Tibial nerve (tissue), 4 donors: ENCODE results near the gene PTK6. TPM values are rescaled to one million over a fixed set of nuclear protein-coding genes. Genes with fewer than 3 reads are reported as not detected.

ENCODE experiments used
- DNase-seq, 2 donors: peaks; one replicate each; pipeline ENCODE4 v3.0.0-alpha.2; 2019; ENCODE audit warnings: low spot score in 2 of 2
- H3K27ac ChIP-seq, 4 donors: fragments of 200-600 bp; sonication (generic) in 3 of 4; one replicate each; pipeline ENCODE4 v1.5.1; 2017 to 2019; ENCODE audit warnings: mild to moderate bottlenecking in 1 of 4
- H3K27me3 ChIP-seq, 2 donors: fragments of 200-600 bp; sonication (generic) in 1 of 2; one replicate each; pipeline versions ENCODE4 v1.5.1 to v1.6.0; 2017 to 2019
- H3K36me3 ChIP-seq, 3 donors: fragments of 200-600 bp; sonication (generic); one replicate each; pipeline ENCODE4 v1.5.1; 2018 to 2019
- H3K4me1 ChIP-seq, 4 donors: fragments of 200-600 bp; sonication (generic) in 3 of 4; one replicate each; pipeline ENCODE4 v1.5.1; 2017 to 2019
- H3K4me3 ChIP-seq, 4 donors: fragments of 200-600 bp; sonication (generic) in 3 of 4; one replicate each; pipeline ENCODE4 v1.5.1; 2017 to 2019; ENCODE audit warnings: mild to moderate bottlenecking in 1 of 4, moderate library complexity in 1 of 4
- H3K9me3 ChIP-seq, 4 donors: fragments of 200-600 bp; sonication (generic) in 3 of 4; one replicate each; pipeline ENCODE4 v1.5.1; 2017 to 2019
- CTCF ChIP-seq, 5 experiments: fragments of 200-600 bp in 3 of 5; fragments of 450-650 bp in 2 of 5; sonication (generic) in 3 of 5; IDR thresholded peaks; one replicate each; pipeline ENCODE4 v1.5.1; 2016 to 2019; ENCODE audit warnings: antibody characterized with exemption in 5 of 5, mild to moderate bottlenecking in 3 of 5, moderate library complexity in 2 of 5
- EP300 ChIP-seq, 2 donors: sonication (generic); formaldehyde crosslinking; IDR thresholded peaks; one replicate each; pipeline ENCODE4 v1.6.1; 2017; ENCODE audit warnings: antibody characterized with exemption in 2 of 2, mild to moderate bottlenecking in 1 of 2
- POLR2A ChIP-seq, 2 donors: fragments of 450-650 bp; IDR thresholded peaks; one replicate each; pipeline ENCODE4 v1.6.1; 2017; ENCODE audit warnings: antibody characterized with exemption in 2 of 2, mild to moderate bottlenecking in 2 of 2, moderate library complexity in 2 of 2
- WGBS, 2 donors: methylation state at CpG; one replicate each; pipeline ENCODE4 v1.1.5; 2018; 5-methylcytosine and 5-hydroxymethylcytosine counted together
- total RNA-seq, 4 donors: library from RNA; depleted of rRNA; stranded (reverse); fragments of >200 nt; gene quantifications; one replicate each; pipeline ENCODE4 v1.1.0, GENCODE V29; 2016

The PTK6 gene
- total RNA-seq, 4 donors from 2014 or later, result 0.21 to 0.90 TPM; not detected in 2

GRCh38 chr20:63566395-63567135 is 29.4 kb upstream of the PTK6 start:
- DNase-seq, result no peak
- no peaks in the 10 kb centered on the region for H3K9me3 ChIP-seq
- 90 to 92% methylated on average over 31 to 35 of the region's 46 CpGs for WGBS, 2 donors
- TF ChIP-seq EP300 (IDR thresholded peaks at IDR 0.05) (no peak), POLR2A (IDR thresholded peaks at IDR 0.05) (no peak), CTCF (IDR thresholded peaks at IDR 0.05) (no peak)
- H3K4me1 ChIP-seq, result no peaks in the 10 kb centered on the region
- no peak overlapping the region for H3K27ac ChIP-seq
- no peak overlapping the region for H3K4me3 ChIP-seq
- no peaks in the 10 kb centered on the region for H3K27me3 ChIP-seq
- H3K36me3 ChIP-seq, result peaks cover 3 to 88% (median 6%) of the 10 kb centered on the region in 3 donors

GRCh38 chr20:63565699-63566335 is 28.6 kb upstream of the PTK6 start:
- TF ChIP-seq EP300 (IDR thresholded peaks at IDR 0.05), result no peak
- no peak for TF ChIP-seq POLR2A (IDR thresholded peaks at IDR 0.05)
- no peak for TF ChIP-seq CTCF (IDR thresholded peaks at IDR 0.05)
- Histone ChIP-seq H3K4me1 (no peaks in the 10 kb centered on the region), H3K9me3 (no peaks in the 10 kb centered on the region), H3K27me3 (no peaks in the 10 kb centered on the region), H3K36me3 (peaks cover 3 to 95% (median 6%) of the 10 kb centered on the region in 3 donors), H3K4me3 (no peak overlapping the region), H3K27ac (no peak overlapping the region)
- 91 to 93% methylated on average over 35 to 42 of the region's 43 CpGs for WGBS, 2 donors
- no peak for DNase-seq

- TF ChIP-seq EP300 (IDR thresholded peaks at IDR 0.05) (no peak), POLR2A (IDR thresholded peaks at IDR 0.05) (no peak), CTCF (IDR thresholded peaks at IDR 0.05) (no peak)
- no peaks in the 10 kb centered on the region for H3K27me3 ChIP-seq
- no peak for DNase-seq
- 90 to 93% methylated on average over 43 to 55 of the region's 61 CpGs for WGBS, 2 donors
- peaks cover 3 to 97% (median 6%) of the 10 kb centered on the region in 3 donors for H3K36me3 ChIP-seq
- H3K4me1 ChIP-seq, result no peaks in the 10 kb centered on the region
- no peak overlapping the region for H3K4me3 ChIP-seq
- H3K9me3 ChIP-seq, result no peaks in the 10 kb centered on the region
- H3K27ac ChIP-seq, result no peak overlapping the region
These were observed 28.0 kb upstream of the PTK6 start for GRCh38 chr20:63565021-63565698.

GRCh38 chr20:63564036-63564810 is 27.0 kb upstream of the PTK6 start:
- Histone ChIP-seq H3K27ac (no peak overlapping the region), H3K27me3 (no peaks in the 10 kb centered on the region), H3K9me3 (no peaks in the 10 kb centered on the region), H3K4me3 (no peak overlapping the region), H3K4me1 (no peaks in the 10 kb centered on the region), H3K36me3 (peaks cover 6 to 97% (median 7%) of the 10 kb centered on the region in 3 donors)
- DNase-seq, result no peak
- TF ChIP-seq CTCF (IDR thresholded peaks at IDR 0.05) (no peak), POLR2A (IDR thresholded peaks at IDR 0.05) (no peak), EP300 (IDR thresholded peaks at IDR 0.05) (no peak)
- 94 to 95% methylated on average over 26 to 53 of the region's 62 CpGs for WGBS, 2 donors
